ENCODE results near the gene OPCML.

DNA sequence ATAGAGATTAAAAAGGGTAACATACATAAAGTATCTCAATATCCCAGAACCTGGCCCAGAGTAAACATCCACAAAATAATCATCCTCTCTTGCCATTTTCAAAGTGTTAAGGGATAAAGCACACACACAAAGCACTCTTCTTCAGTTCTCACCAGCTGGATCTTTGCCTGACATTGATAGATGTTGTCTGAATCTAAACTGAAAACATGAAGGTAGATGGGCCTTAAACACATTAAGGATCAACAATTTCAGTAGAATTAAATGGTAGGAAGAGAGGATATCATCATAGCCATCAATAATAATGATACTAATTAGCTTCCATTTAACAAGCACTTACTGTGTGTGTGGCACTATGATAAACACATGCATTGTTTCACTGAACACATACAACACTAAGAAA, 261.1 kb downstream of the OPCML start:
- TF ChIP-seq, protein P1, sequence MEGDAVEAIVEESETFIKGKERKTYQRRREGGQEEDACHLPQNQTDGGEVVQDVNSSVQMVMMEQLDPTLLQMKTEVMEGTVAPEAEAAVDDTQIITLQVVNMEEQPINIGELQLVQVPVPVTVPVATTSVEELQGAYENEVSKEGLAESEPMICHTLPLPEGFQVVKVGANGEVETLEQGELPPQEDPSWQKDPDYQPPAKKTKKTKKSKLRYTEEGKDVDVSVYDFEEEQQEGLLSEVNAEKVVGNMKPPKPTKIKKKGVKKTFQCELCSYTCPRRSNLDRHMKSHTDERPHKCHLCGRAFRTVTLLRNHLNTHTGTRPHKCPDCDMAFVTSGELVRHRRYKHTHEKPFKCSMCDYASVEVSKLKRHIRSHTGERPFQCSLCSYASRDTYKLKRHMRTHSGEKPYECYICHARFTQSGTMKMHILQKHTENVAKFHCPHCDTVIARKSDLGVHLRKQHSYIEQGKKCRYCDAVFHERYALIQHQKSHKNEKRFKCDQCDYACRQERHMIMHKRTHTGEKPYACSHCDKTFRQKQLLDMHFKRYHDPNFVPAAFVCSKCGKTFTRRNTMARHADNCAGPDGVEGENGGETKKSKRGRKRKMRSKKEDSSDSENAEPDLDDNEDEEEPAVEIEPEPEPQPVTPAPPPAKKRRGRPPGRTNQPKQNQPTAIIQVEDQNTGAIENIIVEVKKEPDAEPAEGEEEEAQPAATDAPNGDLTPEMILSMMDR (IDR thresholded peaks at IDR 0.05; ENCODE audit: insufficient read depth, low read length), result no peak
- TF ChIP-seq, protein P2, sequence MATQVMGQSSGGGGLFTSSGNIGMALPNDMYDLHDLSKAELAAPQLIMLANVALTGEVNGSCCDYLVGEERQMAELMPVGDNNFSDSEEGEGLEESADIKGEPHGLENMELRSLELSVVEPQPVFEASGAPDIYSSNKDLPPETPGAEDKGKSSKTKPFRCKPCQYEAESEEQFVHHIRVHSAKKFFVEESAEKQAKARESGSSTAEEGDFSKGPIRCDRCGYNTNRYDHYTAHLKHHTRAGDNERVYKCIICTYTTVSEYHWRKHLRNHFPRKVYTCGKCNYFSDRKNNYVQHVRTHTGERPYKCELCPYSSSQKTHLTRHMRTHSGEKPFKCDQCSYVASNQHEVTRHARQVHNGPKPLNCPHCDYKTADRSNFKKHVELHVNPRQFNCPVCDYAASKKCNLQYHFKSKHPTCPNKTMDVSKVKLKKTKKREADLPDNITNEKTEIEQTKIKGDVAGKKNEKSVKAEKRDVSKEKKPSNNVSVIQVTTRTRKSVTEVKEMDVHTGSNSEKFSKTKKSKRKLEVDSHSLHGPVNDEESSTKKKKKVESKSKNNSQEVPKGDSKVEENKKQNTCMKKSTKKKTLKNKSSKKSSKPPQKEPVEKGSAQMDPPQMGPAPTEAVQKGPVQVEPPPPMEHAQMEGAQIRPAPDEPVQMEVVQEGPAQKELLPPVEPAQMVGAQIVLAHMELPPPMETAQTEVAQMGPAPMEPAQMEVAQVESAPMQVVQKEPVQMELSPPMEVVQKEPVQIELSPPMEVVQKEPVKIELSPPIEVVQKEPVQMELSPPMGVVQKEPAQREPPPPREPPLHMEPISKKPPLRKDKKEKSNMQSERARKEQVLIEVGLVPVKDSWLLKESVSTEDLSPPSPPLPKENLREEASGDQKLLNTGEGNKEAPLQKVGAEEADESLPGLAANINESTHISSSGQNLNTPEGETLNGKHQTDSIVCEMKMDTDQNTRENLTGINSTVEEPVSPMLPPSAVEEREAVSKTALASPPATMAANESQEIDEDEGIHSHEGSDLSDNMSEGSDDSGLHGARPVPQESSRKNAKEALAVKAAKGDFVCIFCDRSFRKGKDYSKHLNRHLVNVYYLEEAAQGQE (IDR thresholded peaks at IDR 0.05; ENCODE audit: insufficient replicate concordance, low read depth), result no peak
- TF ChIP-seq SPI1 (IDR thresholded peaks at IDR 0.05; ENCODE audit: borderline replicate concordance, low read depth), result no peak

All from HL-60 (cell line).